RWPE2 (cell line): ENCODE results near the gene DYRK4.

Experiments
- ATAC-seq: fragments of 200-7000 bp; cut with Tn5 transposase; 3 replicates; pipeline ENCODE4 v1.9.1; 2021; ENCODE audit warnings: low read depth
- DNase-seq: peaks from one replicate; pipeline ENCODE4 v3.0.0-alpha.2; 2020; ENCODE audit warnings: low spot score
- H3K27ac ChIP-seq: fragments of 450-650 bp; 2 replicates; pipeline ENCODE4 v1.5.1; 2017; ENCODE audit warnings: mild to moderate bottlenecking; ENCODE audit not compliant: poor library complexity, severe bottlenecking
- H3K27me3 ChIP-seq: fragments of 250-450 bp; sonication (Bioruptor Pico); 2 replicates; pipeline ENCODE4 v1.5.1; 2021; ENCODE audit warnings: mild to moderate bottlenecking, moderate library complexity; ENCODE audit not compliant: insufficient read depth, poor library complexity, severe bottlenecking
- H3K36me3 ChIP-seq: fragments of 250-450 bp; sonication (Bioruptor Pico); 2 replicates; pipeline ENCODE4 v1.5.1; 2020; ENCODE audit warnings: low read depth, mild to moderate bottlenecking, moderate library complexity
- H3K4me1 ChIP-seq: fragments of 250-450 bp; sonication (Bioruptor Pico); 2 replicates; pipeline ENCODE4 v1.5.1; 2021; ENCODE audit warnings: mild to moderate bottlenecking, moderate library complexity; ENCODE audit not compliant: insufficient read depth, poor library complexity, severe bottlenecking
- H3K4me3 ChIP-seq: fragments of 250-450 bp; sonication (Bioruptor Pico); 2 replicates; pipeline ENCODE4 v1.5.1; 2021; ENCODE audit warnings: mild to moderate bottlenecking, moderate library complexity; ENCODE audit not compliant: severe bottlenecking
- H3K9me3 ChIP-seq: fragments of 250-450 bp; sonication (Bioruptor Pico); 2 replicates; pipeline ENCODE4 v1.5.1; 2021; ENCODE audit warnings: mild to moderate bottlenecking, moderate library complexity; ENCODE audit not compliant: severe bottlenecking
- CTCF ChIP-seq: fragments of 450-650 bp; IDR thresholded peaks from one replicate; pipeline ENCODE4 v1.5.1; 2017; ENCODE audit warnings: mild to moderate bottlenecking, moderate library complexity; ENCODE audit not compliant: poor library complexity, severe bottlenecking

Gene DYRK4

DNA sequence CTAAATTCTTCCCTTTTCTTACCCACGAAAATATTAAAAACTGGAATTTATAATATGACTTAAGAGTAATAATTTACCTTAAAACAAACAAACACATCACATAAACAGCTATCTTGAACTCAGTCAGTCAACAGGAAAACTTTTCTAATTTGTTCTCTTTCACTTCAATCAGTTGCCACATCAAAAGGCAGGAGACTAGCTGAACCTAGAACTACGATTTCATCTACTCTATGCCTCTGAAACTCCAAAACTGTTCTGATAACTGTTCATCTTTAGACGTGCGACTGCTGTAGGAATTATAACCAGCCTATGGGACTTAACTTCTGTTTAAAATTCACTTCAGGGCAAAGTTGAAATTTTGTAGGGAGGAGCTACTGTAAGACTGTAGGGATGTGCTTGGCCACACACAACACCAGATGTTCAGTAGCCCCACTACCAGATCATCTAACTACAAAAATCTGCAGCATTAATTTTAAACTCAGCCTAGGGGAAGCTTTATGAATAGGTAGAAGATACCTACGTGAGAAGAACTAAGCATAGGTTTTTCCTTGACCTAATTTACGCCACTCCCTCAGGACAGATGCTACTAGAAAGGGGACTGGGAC is 30.9 kb upstream of the DYRK4 start:
- no peaks in the 10 kb centered on the region for H3K4me1 ChIP-seq
- no peaks in the 10 kb centered on the region for H3K27me3 ChIP-seq
- H3K27ac ChIP-seq = no peak overlapping the region
- DNase-seq (no peak), ATAC-seq (no peak)
- H3K4me3 ChIP-seq = no peak overlapping the region
- H3K9me3 ChIP-seq = no peaks in the 10 kb centered on the region
- no peak for TF ChIP-seq CTCF
- peaks cover 90% of the 10 kb centered on the region for H3K36me3 ChIP-seq

DNA sequence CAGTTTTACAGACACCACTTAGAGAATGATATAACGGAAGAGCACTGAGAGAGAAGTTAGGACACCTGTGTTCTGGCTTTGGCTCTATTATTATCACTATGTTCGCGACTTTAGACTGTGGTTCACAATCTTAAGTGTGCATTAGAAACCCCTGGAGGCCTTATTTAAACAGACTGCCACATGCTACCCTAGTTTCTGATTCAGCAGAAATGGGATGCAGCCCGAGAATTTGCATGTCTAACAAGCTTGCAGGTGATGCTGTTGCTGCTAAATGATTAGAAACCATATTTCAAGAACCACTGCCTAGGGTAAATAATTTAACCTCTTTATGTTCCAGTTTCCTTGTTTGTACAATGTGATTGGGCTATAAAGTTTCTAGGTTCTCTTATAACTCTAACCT is 26.9 kb upstream of the DYRK4 start:
- no peak for TF ChIP-seq CTCF
- peaks cover 50% of the 10 kb centered on the region for H3K36me3 ChIP-seq
- no peaks in the 10 kb centered on the region for H3K9me3 ChIP-seq
- DNase-seq = no peak
- peaks cover 16% of the 10 kb centered on the region for H3K4me1 ChIP-seq
- H3K4me3 ChIP-seq = no peak overlapping the region
- no peaks in the 10 kb centered on the region for H3K27me3 ChIP-seq
- H3K27ac ChIP-seq = no peak overlapping the region
- no peak for ATAC-seq

GRCh38 chr12:4535871-4536270 is 26.1 kb upstream of the DYRK4 start:
- ATAC-seq (no peak), DNase-seq (no peak)
- H3K4me1 ChIP-seq = peaks cover 24% of the 10 kb centered on the region
- H3K9me3 ChIP-seq = no peaks in the 10 kb centered on the region
- H3K4me3 ChIP-seq = no peak overlapping the region
- H3K27me3 ChIP-seq = no peaks in the 10 kb centered on the region
- peaks cover 49% of the 10 kb centered on the region for H3K36me3 ChIP-seq
- TF ChIP-seq CTCF = no peak
- H3K27ac ChIP-seq = no peak overlapping the region

DNA sequence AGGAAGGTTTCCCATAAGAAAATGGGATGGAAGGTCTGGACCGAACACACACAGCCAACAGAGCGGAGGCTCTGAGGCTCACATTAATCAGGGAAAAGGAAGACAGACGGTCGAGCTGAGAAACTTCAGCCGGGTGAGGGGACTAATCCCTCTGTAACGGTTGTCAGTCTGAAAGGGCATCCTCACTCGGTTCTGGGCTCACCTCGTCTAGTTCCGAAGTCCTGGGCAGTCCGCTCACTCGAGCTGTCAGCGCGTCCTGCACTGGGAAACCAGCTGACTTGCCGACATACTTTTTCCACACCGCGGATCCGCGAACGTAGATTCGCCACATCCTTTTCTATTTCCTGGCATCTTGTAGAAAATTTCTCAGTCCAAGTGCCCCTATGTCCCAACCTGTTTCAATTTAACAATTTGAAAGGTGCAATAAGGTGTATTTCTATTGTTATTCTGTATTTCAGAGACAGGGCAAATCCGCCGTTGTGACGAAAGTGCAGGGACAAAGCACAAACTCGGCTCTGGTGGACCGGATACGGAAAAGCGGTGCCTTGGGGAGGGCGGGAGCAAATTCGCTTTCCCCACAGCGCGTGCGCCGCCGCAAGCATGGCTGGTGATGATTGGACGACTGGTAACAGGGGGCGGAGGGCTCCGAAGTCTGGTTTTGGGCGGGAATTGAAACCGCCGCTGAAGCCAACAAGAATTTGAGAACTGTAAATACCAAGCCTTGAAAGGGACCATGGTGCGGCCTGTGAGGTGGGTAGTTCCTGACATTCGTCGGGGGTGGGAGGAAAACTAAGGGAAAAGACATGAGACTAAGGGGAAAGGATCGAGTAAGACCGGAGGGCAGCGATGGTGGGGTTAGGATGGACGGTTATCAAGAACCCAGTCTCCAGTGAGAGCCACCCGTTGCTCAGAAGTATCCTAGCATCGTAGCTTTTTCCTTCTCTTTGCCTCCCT is 23.5 kb upstream of the DYRK4 start, which contains the start of gene RAD51AP1:
Gene RAD51AP1, plus strand, starts transcription at position 684 of the 954 bp plus-strand sequence. Its CDS starts 50 bp downstream, at position 734.
- H3K27ac ChIP-seq = peak within 1 kb of the TSS; percentile 66
- peak; percentile 96 for DNase-seq
- TF ChIP-seq CTCF = no peak
- peaks cover 24% of the 10 kb centered on the region for H3K4me1 ChIP-seq
- no peaks in the 10 kb centered on the region for H3K27me3 ChIP-seq
- peaks cover 51% of the 10 kb centered on the region for H3K36me3 ChIP-seq
- no peaks in the 10 kb centered on the region for H3K9me3 ChIP-seq
- H3K4me3 ChIP-seq = peak within 1 kb of the TSS; percentile 57
- ATAC-seq = peak; percentile 97
